T follicular helper cell (primary cell): ENCODE data around the gene FMOD.

Source experiments
- DNase-seq: peaks from one replicate; pipeline ENCODE4 v3.0.0-alpha.2; 2020; ENCODE audit warnings: low read depth

Gene FMOD

GRCh38 chr1:203361945-203362719, 11.2 kb upstream of the FMOD start:
- no peak for DNase-seq

GRCh38 chr1:203360547-203361185, 9.7 kb upstream of the FMOD start:
- no peak for DNase-seq

GRCh38 chr1:203359010-203359571, 8.2 kb upstream of the FMOD start:
- DNase-seq, result no peak

- DNase-seq, result no peak
These were observed 3.3 kb upstream of the FMOD start for GRCh38 chr1:203354246-203354645.

- DNase-seq, result no peak
These were observed 2.6 kb upstream of the FMOD start for GRCh38 chr1:203353486-203353885.

- DNase-seq, result no peak
These were observed 973 bp downstream of the FMOD start for GRCh38 chr1:203349773-203350524.

- DNase-seq, result no peak
These were observed 1.8 kb downstream of the FMOD start for GRCh38 chr1:203349166-203349565.

- no peak for DNase-seq
These were observed 4.2 kb downstream of the FMOD start for GRCh38 chr1:203346769-203347102.

- no peak for DNase-seq
These were observed 4.7 kb downstream of the FMOD start for GRCh38 chr1:203346060-203346768.

- no peak for DNase-seq
These were observed 6.8 kb downstream of the FMOD start for GRCh38 chr1:203343956-203344754.

- peak; percentile 27 for DNase-seq
These were observed 8.6 kb downstream of the FMOD start for GRCh38 chr1:203342192-203342940.

GRCh38 chr1:203340112-203340790, 10.7 kb downstream of the FMOD start:
- peak; percentile 37 for DNase-seq

GRCh38 chr1:203338335-203339036, 12.4 kb downstream of the FMOD start:
- peak; percentile 45 for DNase-seq

- DNase-seq, result no peak
These were observed 14.8 kb downstream of the FMOD start for GRCh38 chr1:203336097-203336496.

GRCh38 chr1:203335503-203335902, 15.4 kb downstream of the FMOD start:
- no peak for DNase-seq

GRCh38 chr1:203331224-203331623, 19.7 kb downstream of the FMOD start:
- DNase-seq, result no peak

GRCh38 chr1:203328714-203329122, 22.2 kb downstream of the FMOD start:
- no peak for DNase-seq

GRCh38 chr1:203327684-203328457, 23.1 kb downstream of the FMOD start:
- peak; percentile 75 for DNase-seq
